ENCODE data around the gene C4A. TPM values are rescaled to one million over a fixed set of nuclear protein-coding genes. Genes with fewer than 3 reads are reported as not detected.
"Not testable (repeated sequence)": the region's sequence is repeated elsewhere in the genome, so short reads cannot be mapped to it uniquely, and the experiment has no call there.

Gene C4A
- total RNA-seq, 2 donors from 2014 or later: 27.5 to 51.7 TPM

DNA sequence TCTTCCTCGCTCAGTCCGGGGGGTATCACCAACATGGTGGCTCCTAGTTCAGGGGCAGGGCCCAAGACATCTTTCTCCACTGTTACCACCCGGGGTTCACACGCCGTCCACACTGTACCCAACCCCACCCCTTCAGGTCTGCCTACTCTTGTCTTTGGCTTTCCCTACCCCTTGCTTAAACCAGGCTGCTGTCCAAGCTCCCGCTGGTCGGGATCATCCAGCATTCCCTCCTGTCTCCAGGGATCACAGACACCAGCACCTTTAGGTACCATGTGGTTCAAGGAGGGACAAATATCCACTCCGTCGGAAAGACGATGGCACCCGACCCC lies 23.5 kb upstream of the C4A start:
- intact Hi-C loops (cut with DNase I): no loop called here
- no peak for DNase-seq (ENCODE audit: low spot score)

GRCh38 chr6:31958741-31959739 lies 22.8 kb upstream of the C4A start, which contains the start of the genes NELFE and SKIC2:
Gene NELFE, minus strand, starts transcription at chr6:31958971. Its CDS starts 525 bp downstream, at chr6:31958446.
Gene SKIC2, plus strand, starts transcription at chr6:31959175. Its CDS starts 18 bp downstream, at chr6:31959193.
- intact Hi-C loops (cut with DNase I): no loop called here
- peak; percentile 100 for DNase-seq (ENCODE audit: low spot score)

DNA sequence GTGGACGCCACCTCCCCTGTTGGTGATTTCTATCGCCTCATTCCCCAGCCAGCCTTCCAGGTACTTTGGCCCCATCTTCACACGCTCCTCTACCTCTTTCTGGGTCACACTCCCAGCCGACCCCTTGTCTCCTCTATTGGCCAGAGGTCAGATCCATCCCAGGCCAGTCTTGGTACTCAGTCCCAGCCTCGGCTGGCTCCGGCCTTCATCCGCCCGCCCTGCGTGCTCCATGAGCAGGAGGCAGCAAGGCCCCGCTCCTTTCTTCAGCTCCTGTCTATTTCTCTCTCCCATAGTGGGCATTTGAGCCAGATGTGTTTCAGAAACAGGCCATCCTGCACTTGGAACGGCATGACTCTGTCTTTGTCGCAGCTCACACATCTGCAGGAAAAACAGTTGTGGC lies 20.2 kb upstream of the C4A start:
- DNase-seq (ENCODE audit: low spot score): no peak
- intact Hi-C loops (cut with DNase I): no loop called here

DNA sequence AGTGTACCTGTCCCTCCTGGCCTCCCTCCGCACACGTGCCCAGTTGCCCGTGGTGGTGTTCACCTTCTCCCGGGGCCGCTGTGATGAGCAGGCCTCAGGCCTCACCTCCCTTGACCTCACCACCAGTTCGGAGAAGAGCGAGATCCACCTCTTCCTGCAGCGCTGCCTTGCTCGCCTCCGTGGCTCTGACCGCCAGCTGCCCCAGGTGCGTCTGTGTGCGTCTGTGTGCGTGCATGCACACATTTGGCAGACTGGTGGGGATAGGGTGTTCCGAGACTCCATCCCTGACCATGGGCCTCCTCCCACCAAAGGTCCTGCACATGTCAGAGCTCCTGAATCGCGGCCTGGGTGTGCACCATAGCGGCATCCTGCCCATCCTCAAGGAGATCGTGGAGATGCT lies 17.9 kb upstream of the C4A start:
- intact Hi-C loops (cut with DNase I): no loop called here
- no peak for DNase-seq (ENCODE audit: low spot score)

GRCh38 chr6:31965700-31966099 lies 16.2 kb upstream of the C4A start:
- intact Hi-C loops (cut with DNase I): no loop called here
- DNase-seq (ENCODE audit: low spot score): no peak

- intact Hi-C loops (cut with DNase I): no loop called here
- no peak for DNase-seq (ENCODE audit: low spot score)
These were observed 15.4 kb upstream of the C4A start for GRCh38 chr6:31966506-31966905.

DNA sequence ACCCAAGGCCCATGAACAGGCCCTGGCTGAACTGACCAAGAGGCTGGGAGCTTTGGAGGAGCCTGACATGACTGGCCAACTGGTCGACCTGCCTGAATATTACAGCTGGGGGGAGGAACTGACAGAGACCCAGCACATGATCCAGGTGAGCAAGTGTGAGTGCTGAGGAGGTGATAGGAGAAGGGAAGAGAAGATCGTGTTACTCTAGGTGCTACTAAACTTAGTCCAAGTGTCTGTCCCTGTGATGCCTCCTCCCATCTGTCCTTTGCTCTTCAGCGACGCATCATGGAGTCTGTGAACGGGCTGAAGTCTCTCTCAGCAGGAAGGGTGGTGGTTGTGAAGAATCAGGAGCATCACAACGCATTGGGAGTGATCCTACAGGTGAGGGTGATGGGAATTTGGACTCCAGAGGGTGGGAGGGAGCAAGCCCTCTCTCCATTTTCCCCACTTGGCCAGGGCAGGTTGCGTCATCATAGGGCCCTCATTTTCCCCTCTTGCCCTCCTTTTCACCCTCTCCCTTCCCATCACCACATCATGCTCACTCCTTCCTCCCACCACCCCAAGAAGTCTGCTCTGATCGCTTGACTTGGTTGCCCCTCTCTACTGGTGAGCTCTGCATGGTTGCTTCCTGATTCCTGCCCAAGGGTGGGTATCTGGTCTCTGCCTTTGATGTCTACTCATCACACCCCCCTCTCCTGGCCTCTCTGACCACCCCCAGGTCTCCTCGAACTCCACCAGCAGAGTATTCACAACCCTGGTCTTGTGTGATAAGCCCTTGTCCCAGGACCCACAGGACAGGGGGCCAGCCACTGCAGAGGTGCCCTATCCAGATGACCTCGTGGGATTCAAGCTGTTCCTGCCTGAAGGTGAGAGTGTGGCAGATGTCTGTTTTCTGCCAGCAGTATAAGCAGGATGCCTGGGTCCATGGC lies 14.6 kb upstream of the C4A start:
- intact Hi-C loops (cut with DNase I): no loop called here
- peak; percentile 45 for DNase-seq (ENCODE audit: low spot score)

- no peak for DNase-seq (ENCODE audit: low spot score)
- intact Hi-C loops (cut with DNase I): no loop called here
These were observed 13.9 kb upstream of the C4A start for GRCh38 chr6:31967926-31968320.

DNA sequence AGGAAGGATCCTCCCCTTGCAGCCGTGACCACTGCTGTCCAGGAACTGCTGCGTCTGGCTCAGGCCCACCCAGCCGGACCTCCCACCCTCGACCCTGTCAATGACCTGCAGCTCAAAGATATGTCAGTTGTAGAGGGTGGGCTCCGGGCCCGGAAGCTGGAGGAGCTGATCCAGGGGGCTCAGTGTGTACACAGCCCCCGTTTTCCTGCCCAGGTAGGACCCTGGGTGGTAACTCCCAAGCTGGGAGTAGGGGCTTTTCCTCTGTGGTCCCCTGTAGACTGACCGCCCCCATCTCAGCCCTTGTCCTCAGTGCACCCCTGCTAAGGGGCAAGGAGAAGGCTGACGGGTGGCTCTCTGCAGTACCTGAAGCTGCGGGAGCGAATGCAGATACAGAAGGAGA lies 13.5 kb upstream of the C4A start:
- peak; percentile 75 for DNase-seq (ENCODE audit: low spot score)
- intact Hi-C loops (cut with DNase I): no loop called here

GRCh38 chr6:31968791-31969711 lies 12.8 kb upstream of the C4A start:
- peak; percentile 78 for DNase-seq (ENCODE audit: low spot score)
- intact Hi-C loops (cut with DNase I): no loop called here

DNA sequence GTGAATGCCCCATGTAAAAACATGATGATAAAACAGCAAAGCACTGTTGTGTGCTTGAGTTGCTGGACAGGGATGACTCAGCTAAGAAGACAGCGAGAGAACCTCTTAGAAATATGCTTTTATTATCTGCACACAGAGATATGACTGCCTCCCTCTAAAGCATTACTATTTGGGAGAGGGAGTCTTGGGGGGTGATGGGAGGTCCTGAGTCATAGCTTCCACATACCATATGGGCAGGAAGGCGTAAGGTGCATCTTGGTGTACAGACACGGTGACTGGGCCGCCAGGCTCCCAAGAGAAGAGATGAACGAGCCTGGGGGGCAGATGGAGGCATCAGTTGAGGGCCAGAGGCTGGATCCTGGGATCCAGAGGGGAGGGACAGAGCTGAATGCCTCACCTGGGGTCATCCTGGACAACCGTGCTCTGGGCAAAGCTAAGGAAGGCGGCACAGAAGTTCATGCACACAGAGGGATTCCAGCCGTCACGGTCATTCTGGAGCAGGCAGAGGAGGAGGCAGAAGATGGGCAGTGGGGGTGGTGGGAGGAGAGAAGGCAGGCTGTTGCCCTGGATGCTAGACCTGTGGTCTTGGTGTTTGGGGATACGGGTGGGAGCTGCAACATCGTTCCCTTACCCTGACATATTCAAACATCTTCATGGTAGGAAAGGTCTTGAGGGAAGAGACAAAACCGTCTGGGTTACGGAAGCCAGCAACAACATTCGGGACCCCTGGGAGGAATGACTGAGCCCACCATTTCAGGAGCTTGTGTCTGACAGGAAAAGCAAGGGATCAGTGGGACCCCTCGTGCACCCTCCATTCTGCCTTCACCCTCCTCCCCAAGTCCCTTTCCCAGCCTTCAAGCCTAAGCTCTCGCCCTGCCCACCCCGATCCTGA lies 11.9 kb upstream of the C4A start:
- intact Hi-C loops (cut with DNase I): no loop called here

GRCh38 chr6:31970604-31971271 lies 11.1 kb upstream of the C4A start:
- peak; percentile 82 for DNase-seq (ENCODE audit: low spot score)
- intact Hi-C loops (cut with DNase I): no loop called here

More for the DNA sequence above, 11.9 kb upstream of the C4A start:
- DNase-seq (ENCODE audit: low spot score): peak; percentile 50

DNA sequence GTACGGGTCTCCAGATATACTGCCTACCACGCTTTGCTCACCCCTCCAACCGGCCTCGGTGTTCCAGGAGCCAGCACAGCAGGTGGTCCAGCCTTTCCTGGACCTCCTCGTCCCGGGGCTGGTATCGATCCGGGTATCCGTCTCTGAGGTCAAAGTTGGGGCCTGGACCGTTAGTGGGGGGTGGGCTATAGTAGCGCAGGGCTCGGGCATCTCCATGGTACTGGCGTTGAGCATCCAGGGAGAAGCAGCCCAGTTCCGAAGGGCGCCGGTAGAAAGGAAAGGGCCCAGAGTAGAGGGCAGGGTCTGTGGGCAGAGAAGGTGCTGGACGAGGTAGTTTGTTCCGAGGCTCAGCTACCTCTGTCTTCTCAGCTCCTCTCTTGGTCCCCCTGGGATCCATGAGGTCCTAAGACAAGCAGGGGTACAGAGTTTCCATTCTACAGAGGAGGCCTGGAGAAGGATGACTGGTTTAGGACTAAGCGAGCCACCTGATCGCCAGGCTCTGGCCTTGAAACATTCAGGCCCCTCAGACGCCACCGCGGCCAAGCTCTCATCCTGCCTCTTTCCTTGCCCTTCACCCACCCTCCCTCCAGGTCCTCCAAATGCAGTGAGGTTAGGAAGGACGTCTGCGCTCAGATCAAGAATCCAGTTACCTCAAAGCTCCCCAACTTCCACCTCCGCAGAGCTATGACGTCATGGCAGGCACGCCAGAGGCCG lies 10.4 kb upstream of the C4A start:
- intact Hi-C loops (cut with DNase I): no loop called here
- peak; percentile 77 for DNase-seq (ENCODE audit: low spot score)

- peak; percentile 99 for DNase-seq (ENCODE audit: low spot score)
- intact Hi-C loops (cut with DNase I): no loop called here
These were observed 9.7 kb upstream of the C4A start, which contains the start of gene DXO for GRCh38 chr6:31971993-31972708. Gene DXO, minus strand, starts transcription at chr6:31972138. Its CDS starts 463 bp downstream, at chr6:31971675.

- intact Hi-C loops (cut with DNase I): no loop called here
These were observed 9.0 kb upstream of the C4A start for GRCh38 chr6:31972709-31973350.

GRCh38 chr6:31976065-31976464 lies 5.8 kb upstream of the C4A start:
- DNase-seq (ENCODE audit: low spot score): peak; percentile 64
- intact Hi-C loops (cut with DNase I): not testable (repeated sequence)

More at GRCh38 chr6:31972709-31973350, 9.0 kb upstream of the C4A start:
- DNase-seq (ENCODE audit: low spot score): peak; percentile 78
